Measurements from ENCODE around the gene JMJD1C. TPM values are rescaled to one million over a fixed set of nuclear protein-coding genes. Genes with fewer than 3 reads are reported as not detected.

JMJD1C gene
- total RNA-seq, 1 experiment from 2014 or later, result 180 TPM

- TF ChIP-seq ATF3 (CRISPR knock-in tag; conservative IDR thresholded peaks at IDR 0.05), result no peak
Observed at GRCh38 chr10:63452524-63452923, 13.3 kb downstream of the JMJD1C start (continued).

DNA sequence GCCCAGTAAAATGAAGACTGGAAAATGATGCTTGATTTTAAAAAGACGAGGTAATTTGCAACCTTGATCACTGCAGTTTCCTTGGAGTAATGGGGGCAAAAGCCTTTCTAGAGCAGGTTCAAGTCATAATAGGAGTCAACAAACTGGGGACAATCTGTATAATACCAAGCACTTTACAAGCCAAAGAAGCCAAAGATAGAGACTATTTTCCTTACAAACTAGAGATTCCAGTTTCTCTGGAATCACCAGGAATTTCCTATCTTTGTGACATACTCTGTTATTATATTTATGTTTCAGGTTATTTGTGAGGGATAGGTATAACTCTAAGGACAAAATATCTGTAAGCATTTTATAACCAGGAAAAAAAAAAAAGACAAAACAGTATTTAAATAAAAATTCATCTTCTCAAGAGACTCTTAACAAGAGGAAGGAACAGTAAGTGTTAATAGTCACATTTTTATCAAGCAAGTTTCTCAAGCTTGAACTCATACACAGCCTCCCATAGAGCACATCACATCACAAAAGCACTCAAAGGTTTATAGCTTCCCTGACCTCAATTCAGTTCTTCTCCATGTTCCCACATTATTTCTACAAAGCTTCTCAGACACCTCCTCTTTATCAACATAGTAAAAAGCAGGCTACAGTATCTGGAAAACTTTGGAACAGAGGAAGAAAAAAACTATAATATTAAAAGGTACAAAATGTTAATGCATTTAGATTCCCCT is 18.9 kb downstream of the JMJD1C start:
- POLR2A ChIA-PET, result interaction anchor here (0.6 kb wide), 1 partner anchor 8 kb away, joined by 3 read pairs; no protein-coding TSS in a partner anchor
- Mint-ChIP-seq H3K27ac (0 out of 2 replicates have a peak overlapping the region, but pooled peaks have one; percentile 4), H3K4me3 (no peak overlapping the region), H3K4me1 (peaks cover 18% of the 10 kb centered on the region), H3K36me3 (no peaks in the 10 kb centered on the region), H3K27me3 (ENCODE audit: low read depth) (no peaks in the 10 kb centered on the region), H3K9me3 (peaks cover 5% of the 10 kb centered on the region; the same call in 1 of the 2 replicates)
- DNase-seq (ENCODE audit: low spot score), result no peak
- CTCF ChIA-PET, result no interaction called here
- TF ChIP-seq ATF3 (CRISPR knock-in tag; conservative IDR thresholded peaks at IDR 0.05), result no peak
- no peak for TF ChIP-seq ZMAT4 (CRISPR knock-in tag; IDR thresholded peaks at IDR 0.05)
- no peak for TF ChIP-seq ZNF263 (CRISPR knock-in tag; IDR thresholded peaks at IDR 0.05; ENCODE audit: low read depth)
- TF ChIP-seq NR2C2 (CRISPR knock-in tag; IDR thresholded peaks at IDR 0.05), result no peak
- TF ChIP-seq GTF2I (CRISPR knock-in tag; conservative IDR thresholded peaks at IDR 0.05), result no peak
- no peak for TF ChIP-seq ZNF425 (CRISPR knock-in tag; conservative IDR thresholded peaks at IDR 0.05)
- no peak for TF ChIP-seq ZNF219 (CRISPR knock-in tag; IDR thresholded peaks at IDR 0.05; ENCODE audit: borderline replicate concordance)
- ATAC-seq, result no peak

- CTCF ChIA-PET, result no interaction called here
- TF ChIP-seq ZSCAN18 (CRISPR knock-in tag; IDR thresholded peaks at IDR 0.05) (no peak), CREB1 (CRISPR knock-in tag; IDR thresholded peaks at IDR 0.05) (no peak), TCF7 (CRISPR knock-in tag; IDR thresholded peaks at IDR 0.05; ENCODE audit: low read depth) (no peak), SOX15 (CRISPR knock-in tag; IDR thresholded peaks at IDR 0.05) (no peak), MLX (CRISPR knock-in tag; IDR thresholded peaks at IDR 0.05) (no peak), ELF4 (CRISPR knock-in tag; IDR thresholded peaks at IDR 0.05; ENCODE audit: low read depth) (no peak), SMAD4 (CRISPR knock-in tag; IDR thresholded peaks at IDR 0.05) (no peak), KAT7 (CRISPR knock-in tag; IDR thresholded peaks at IDR 0.05; ENCODE audit: borderline replicate concordance) (no peak), ZNF263 (CRISPR knock-in tag; IDR thresholded peaks at IDR 0.05; ENCODE audit: low read depth) (no peak), ATF1 (CRISPR knock-in tag; IDR thresholded peaks at IDR 0.05) (no peak), PRRX2 (CRISPR knock-in tag; IDR thresholded peaks at IDR 0.05) (no peak), ZNF425 (CRISPR knock-in tag; conservative IDR thresholded peaks at IDR 0.05) (no peak), ZNF232 (CRISPR knock-in tag; IDR thresholded peaks at IDR 0.05) (no peak), ZNF138 (CRISPR knock-in tag; conservative IDR thresholded peaks at IDR 0.05) (no peak)
- TF ChIP-seq, protein P1, sequence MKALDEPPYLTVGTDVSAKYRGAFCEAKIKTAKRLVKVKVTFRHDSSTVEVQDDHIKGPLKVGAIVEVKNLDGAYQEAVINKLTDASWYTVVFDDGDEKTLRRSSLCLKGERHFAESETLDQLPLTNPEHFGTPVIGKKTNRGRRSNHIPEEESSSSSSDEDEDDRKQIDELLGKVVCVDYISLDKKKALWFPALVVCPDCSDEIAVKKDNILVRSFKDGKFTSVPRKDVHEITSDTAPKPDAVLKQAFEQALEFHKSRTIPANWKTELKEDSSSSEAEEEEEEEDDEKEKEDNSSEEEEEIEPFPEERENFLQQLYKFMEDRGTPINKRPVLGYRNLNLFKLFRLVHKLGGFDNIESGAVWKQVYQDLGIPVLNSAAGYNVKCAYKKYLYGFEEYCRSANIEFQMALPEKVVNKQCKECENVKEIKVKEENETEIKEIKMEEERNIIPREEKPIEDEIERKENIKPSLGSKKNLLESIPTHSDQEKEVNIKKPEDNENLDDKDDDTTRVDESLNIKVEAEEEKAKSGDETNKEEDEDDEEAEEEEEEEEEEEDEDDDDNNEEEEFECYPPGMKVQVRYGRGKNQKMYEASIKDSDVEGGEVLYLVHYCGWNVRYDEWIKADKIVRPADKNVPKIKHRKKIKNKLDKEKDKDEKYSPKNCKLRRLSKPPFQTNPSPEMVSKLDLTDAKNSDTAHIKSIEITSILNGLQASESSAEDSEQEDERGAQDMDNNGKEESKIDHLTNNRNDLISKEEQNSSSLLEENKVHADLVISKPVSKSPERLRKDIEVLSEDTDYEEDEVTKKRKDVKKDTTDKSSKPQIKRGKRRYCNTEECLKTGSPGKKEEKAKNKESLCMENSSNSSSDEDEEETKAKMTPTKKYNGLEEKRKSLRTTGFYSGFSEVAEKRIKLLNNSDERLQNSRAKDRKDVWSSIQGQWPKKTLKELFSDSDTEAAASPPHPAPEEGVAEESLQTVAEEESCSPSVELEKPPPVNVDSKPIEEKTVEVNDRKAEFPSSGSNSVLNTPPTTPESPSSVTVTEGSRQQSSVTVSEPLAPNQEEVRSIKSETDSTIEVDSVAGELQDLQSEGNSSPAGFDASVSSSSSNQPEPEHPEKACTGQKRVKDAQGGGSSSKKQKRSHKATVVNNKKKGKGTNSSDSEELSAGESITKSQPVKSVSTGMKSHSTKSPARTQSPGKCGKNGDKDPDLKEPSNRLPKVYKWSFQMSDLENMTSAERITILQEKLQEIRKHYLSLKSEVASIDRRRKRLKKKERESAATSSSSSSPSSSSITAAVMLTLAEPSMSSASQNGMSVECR (CRISPR knock-in tag; IDR thresholded peaks at IDR 0.05; ENCODE audit: borderline replicate concordance), result no peak
Observed at GRCh38 chr10:63441404-63441803, 24.4 kb downstream of the JMJD1C start.

More at GRCh38 chr10:63441404-63441803, 24.4 kb downstream of the JMJD1C start:
- POLR2A ChIA-PET, result no interaction called here
- Mint-ChIP-seq H3K4me3 (no peak overlapping the region), H3K9me3 (peaks cover 5% of the 10 kb centered on the region; the same call in 1 of the 2 replicates), H3K27me3 (ENCODE audit: low read depth) (no peaks in the 10 kb centered on the region), H3K27ac (no peak overlapping the region; the same call in 1 of the 2 replicates), H3K4me1 (peaks cover 21% of the 10 kb centered on the region), H3K36me3 (no peaks in the 10 kb centered on the region)
- ATAC-seq, result no peak
- no peak for DNase-seq (ENCODE audit: low spot score)
